NT2/D1 (cell line): Measurements from ENCODE around the gene REXO4.
A peak's percentile ranks its signal among the peaks of the same experiment; 100 is the strongest.

Experiments used
- DNase-seq: peaks from one replicate; pipeline ENCODE4 v3.0.0-alpha.2; 2011; ENCODE audit warnings: low read depth, low spot score
- H3K27me3 ChIP-seq: 2 replicates; pipeline ENCODE4 v1.6.0; 2011; ENCODE audit warnings: mild to moderate bottlenecking; ENCODE audit not compliant: insufficient read length, insufficient read depth
- H3K36me3 ChIP-seq: 2 replicates; pipeline ENCODE4 v1.6.1; 2011; ENCODE audit warnings: mild to moderate bottlenecking, low read length, mixed read lengths; ENCODE audit not compliant: insufficient read depth, insufficient read length
- H3K4me1 ChIP-seq: 2 replicates; pipeline ENCODE4 v1.5.1; 2011; ENCODE audit not compliant: insufficient read depth, insufficient read length
- H3K4me3 ChIP-seq: 2 replicates; pipeline ENCODE4 v1.5.1; 2011; ENCODE audit warnings: low read depth; ENCODE audit not compliant: insufficient read length
- H3K9ac ChIP-seq: 2 replicates; pipeline ENCODE4 v1.6.0; 2011; ENCODE audit warnings: low read depth; ENCODE audit not compliant: insufficient read length
- H3K9me3 ChIP-seq: 2 replicates; pipeline ENCODE4 v1.5.1; 2011; ENCODE audit warnings: mild to moderate bottlenecking, low read length; ENCODE audit not compliant: insufficient read depth
- SUZ12 ChIP-seq: IDR thresholded peaks from 2 replicates; pipeline ENCODE4 v1.6.1; 2011; ENCODE audit not compliant: insufficient read length, insufficient read depth; ENCODE audit errors: extremely low read depth
- YY1 ChIP-seq: IDR thresholded peaks from 2 replicates; pipeline ENCODE4 v1.6.1; 2011; ENCODE audit not compliant: insufficient read length, insufficient read depth
- ZNF274 ChIP-seq: IDR thresholded peaks from 2 replicates; pipeline ENCODE4 v1.6.1; 2011; ENCODE audit warnings: mild to moderate bottlenecking, low read depth, low read length

The REXO4 gene

DNA sequence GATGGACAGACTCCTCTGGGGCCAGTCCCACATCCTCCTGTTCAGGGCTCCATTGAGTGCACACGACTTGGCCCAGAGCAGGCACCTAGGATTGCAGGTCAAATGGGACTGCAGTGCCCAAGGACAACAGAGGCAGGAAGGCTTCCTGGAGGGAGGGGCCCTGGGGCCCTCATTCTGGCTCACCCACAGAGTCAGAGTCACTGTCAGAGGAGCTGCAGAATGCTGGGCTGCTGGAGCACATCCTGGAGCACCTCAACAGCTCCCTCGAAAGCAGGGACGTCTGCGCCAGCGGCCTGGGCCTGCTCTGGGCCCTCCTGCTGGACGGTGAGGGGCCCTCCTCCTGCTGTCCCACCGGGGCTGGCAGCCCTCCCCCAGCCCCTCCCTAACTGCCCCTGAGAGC, 15.1 kb downstream of the REXO4 start:
- no peaks in the 10 kb centered on the region for H3K27me3 ChIP-seq
- TF ChIP-seq YY1: no peak
- TF ChIP-seq SUZ12: no peak
- no peak for TF ChIP-seq ZNF274
- H3K9ac ChIP-seq: no peak overlapping the region
- H3K4me3 ChIP-seq: no peak overlapping the region
- no peak for DNase-seq
- H3K36me3 ChIP-seq: peaks cover 73% of the 10 kb centered on the region
- H3K4me1 ChIP-seq: peaks cover 2% of the 10 kb centered on the region
- H3K9me3 ChIP-seq: no peaks in the 10 kb centered on the region

DNA sequence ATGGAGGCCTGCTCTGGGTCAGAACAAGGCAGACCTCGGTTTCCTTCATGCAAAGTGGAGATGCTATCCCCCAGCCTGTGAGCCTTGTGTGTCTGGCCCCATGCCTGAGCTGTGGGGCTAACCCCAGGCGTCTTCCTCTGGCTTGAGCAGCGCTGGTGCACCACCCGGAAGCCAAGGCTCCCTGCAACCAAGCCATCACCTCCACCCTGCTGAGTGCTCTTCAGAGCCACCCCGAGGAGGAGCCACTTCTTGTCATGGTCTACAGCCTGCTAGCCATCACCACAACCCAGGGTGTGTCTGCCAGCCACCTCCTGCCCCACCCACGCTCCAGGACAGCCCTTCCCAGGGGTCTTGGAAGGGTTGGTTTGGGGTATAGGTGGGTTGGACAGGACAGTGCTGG, 16.2 kb downstream of the REXO4 start:
- Histone ChIP-seq H3K27me3 (no peaks in the 10 kb centered on the region), H3K9ac (no peak overlapping the region), H3K36me3 (peaks cover 62% of the 10 kb centered on the region), H3K4me1 (peaks cover 2% of the 10 kb centered on the region), H3K9me3 (no peaks in the 10 kb centered on the region), H3K4me3 (no peak overlapping the region)
- DNase-seq: no peak
- no peak for TF ChIP-seq SUZ12
- no peak for TF ChIP-seq ZNF274
- no peak for TF ChIP-seq YY1

DNA sequence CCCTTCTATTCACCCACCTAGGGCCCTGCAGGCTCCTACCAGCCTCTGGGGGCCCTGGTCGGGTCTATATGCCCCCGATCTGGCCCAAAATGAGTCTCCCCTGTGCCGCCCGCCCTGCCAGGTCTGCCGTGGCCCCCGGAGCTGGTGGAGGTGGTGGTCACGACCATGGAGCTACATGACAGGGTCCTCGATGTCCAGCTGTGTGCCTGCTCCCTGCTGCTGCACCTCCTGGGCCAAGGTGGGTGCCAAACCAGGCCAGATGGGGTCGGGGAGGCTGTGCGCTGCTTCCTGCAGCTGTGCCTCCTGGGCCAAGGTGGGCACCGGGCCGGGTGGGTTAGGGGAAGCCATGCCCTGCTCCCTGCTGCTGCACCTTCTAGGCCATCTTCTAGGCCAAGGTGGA, 17.5 kb downstream of the REXO4 start:
- no peak for DNase-seq
- H3K36me3 ChIP-seq: peaks cover 49% of the 10 kb centered on the region
- H3K4me1 ChIP-seq: no peaks in the 10 kb centered on the region
- H3K4me3 ChIP-seq: no peak overlapping the region
- H3K9me3 ChIP-seq: no peaks in the 10 kb centered on the region
- H3K9ac ChIP-seq: no peak overlapping the region
- no peaks in the 10 kb centered on the region for H3K27me3 ChIP-seq
- TF ChIP-seq SUZ12 (no peak), ZNF274 (no peak), YY1 (no peak)

DNA sequence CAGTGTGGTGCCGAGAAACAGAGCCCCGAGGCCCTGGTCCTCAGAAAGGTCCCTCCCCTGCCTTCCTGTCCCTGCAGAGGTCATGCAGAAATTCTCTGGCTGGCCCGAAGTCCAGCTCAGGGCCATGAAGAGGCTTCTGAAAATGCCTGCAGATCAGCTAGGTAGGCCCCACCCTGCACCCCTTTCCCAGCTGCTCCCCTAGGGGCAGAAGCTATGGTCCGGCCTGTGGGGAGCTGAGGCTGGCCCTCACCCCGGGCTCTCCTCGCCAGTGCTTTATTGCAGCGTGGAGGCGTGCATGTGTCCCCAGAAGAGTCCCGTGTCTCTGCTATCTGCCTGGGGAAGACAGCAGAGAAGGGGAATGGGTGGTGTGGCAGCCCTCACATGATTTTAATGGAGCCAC, 19.9 kb downstream of the REXO4 start:
- TF ChIP-seq YY1 (no peak), SUZ12 (no peak)
- no peaks in the 10 kb centered on the region for H3K27me3 ChIP-seq
- H3K36me3 ChIP-seq: peaks cover 25% of the 10 kb centered on the region

DNA sequence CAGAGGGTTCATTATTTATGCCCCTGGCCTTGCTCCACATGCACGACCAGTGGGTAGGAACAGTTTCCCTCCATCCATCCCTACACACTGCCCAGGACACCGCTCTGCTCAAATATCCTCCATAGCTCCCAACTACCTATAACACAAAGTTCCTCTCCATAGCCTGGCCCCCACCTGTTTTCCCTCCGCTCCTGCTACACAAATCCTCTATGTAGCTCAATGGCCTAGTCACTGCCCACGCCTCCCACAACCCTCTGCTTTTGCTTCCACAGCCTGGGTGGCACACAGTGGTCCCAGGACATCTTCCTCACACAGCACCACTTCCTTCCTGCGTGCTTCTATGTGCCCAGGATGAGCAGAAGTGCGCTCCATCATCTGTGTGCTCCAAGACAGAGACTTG, 20.4 kb downstream of the REXO4 start:
- H3K4me3 ChIP-seq: no peak overlapping the region
- no peaks in the 10 kb centered on the region for H3K9me3 ChIP-seq
- DNase-seq: no peak
- TF ChIP-seq SUZ12 (no peak), ZNF274 (no peak), YY1 (no peak)
- H3K36me3 ChIP-seq: peaks cover 20% of the 10 kb centered on the region
- H3K9ac ChIP-seq: no peak overlapping the region
- peaks cover 4% of the 10 kb centered on the region for H3K4me1 ChIP-seq
- no peaks in the 10 kb centered on the region for H3K27me3 ChIP-seq

More for the DNA sequence above, 19.9 kb downstream of the REXO4 start:
- no peak for DNase-seq
- H3K9me3 ChIP-seq: no peaks in the 10 kb centered on the region
- peaks cover 4% of the 10 kb centered on the region for H3K4me1 ChIP-seq
- no peak overlapping the region for H3K4me3 ChIP-seq
- H3K9ac ChIP-seq: no peak overlapping the region

DNA sequence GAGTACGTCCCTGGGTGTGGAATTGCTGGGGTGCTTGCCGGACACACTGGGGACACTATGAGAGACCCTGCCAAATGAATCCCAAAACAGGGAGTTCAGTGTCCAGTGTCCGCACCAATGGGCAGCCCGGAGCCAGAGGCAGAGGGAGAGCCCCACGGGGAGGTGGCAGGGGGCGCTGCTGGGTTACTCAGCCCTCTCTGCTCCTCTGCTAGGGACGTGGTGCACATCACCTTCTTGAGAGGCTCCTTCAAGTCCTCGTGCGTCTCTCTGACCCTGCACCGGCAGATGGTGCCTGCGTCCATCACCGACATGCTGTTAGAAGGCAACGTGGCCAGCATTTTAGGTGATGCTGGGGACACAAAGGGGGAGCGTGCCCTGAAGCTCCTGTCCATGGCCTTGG, 20.9 kb downstream of the REXO4 start:
- Histone ChIP-seq H3K27me3 (no peaks in the 10 kb centered on the region), H3K9me3 (no peaks in the 10 kb centered on the region), H3K4me1 (peaks cover 4% of the 10 kb centered on the region), H3K36me3 (peaks cover 16% of the 10 kb centered on the region), H3K9ac (no peak overlapping the region), H3K4me3 (no peak overlapping the region)
- peak; percentile 23 for DNase-seq
- no peak for TF ChIP-seq YY1
- no peak for TF ChIP-seq SUZ12
- TF ChIP-seq ZNF274: no peak

DNA sequence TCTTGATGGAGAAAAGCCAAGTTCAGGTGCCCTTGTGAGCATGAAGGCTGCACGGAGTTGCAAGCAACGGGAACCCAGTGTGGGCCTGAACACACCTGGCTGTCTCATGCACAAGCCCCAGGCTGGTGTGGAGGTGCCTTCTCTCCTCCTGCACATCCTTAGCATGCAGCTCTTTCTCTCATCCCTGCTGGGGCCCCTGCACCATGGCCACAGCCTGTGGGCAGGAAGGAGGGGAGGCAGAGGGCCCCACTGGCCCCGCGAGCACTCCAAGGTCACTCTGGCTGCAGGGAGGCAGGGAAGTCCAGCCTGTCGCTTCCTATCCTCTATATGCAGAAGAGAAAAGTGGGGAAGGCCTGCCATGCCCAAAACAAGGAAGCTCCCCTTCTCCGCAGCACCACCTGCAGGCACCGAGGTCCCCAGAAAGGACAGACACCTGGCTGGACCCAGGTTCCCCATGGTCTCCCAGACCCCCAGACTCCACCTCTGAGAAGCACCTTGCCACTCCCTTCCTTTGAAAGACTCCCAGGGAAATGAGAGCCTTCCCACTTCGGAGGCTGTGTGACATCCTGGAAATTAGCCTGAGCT, 23.0 kb downstream of the REXO4 start:
- no peak overlapping the region for H3K9ac ChIP-seq
- DNase-seq: no peak
- H3K9me3 ChIP-seq: peaks cover 8% of the 10 kb centered on the region; the same call in 1 of the 2 replicates
- no peaks in the 10 kb centered on the region for H3K27me3 ChIP-seq
- H3K4me3 ChIP-seq: no peak overlapping the region
- peaks cover 4% of the 10 kb centered on the region for H3K4me1 ChIP-seq
- TF ChIP-seq SUZ12 (no peak), YY1 (no peak), ZNF274 (no peak)
- H3K36me3 ChIP-seq: no peaks in the 10 kb centered on the region
